Stimulated activated CD4-positive, alpha-beta T cell treated with anti-CD3 and anti-CD28 coated beads, TNF-alpha, amount 100 ng/mL, for 48 hours (primary cell): Measurements from ENCODE around the gene CACNG6.
A peak's percentile ranks its signal among the peaks of the same experiment; 100 is the strongest.

Experiments used
- DNase-seq, 3 donors: peaks; one replicate each; pipeline ENCODE4 v3.0.0-alpha.2; 2020; ENCODE audit warnings: low read depth in 3 of 3

Gene CACNG6

DNA sequence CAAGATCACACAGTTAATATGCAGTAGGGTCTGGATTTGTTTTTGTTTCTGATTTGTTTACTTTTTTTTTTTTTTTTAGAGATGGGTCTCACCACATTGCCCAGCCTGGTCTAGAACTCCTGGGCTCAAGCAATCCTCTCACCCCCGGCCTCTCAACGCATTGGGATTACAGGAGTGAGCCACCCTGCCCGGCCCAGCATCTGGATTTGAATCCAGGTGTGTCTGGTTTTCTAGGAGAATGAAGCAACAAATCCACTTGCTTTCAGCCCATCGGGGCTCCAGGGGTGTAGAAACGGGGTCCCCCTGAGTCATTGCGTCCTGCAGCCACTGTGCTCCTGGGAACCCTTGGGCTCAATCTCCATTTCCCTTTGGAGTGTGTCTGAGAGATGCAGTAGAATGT, 22.1 kb upstream of the CACNG6 start:
- DNase-seq = no peak

DNA sequence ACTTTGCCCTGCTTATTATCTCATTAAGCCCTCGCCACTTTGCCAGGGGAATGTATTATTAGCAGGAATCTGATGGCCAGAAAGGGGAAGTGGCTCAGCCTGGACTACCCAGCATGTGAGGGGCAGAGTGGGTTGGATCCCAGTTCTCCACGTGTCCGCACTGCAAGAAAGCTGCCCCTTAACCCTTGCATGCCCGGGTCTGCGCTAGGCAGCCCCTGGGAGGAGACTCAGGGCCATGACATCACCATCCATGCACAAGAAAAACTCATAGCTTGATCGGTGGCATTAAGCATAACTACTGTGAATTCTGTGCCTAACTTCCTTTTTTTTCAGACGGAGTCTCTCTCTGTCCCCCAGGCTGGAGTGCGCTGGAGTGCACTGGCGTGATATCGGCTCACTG, 19.8 kb upstream of the CACNG6 start:
- no peak for DNase-seq

DNA sequence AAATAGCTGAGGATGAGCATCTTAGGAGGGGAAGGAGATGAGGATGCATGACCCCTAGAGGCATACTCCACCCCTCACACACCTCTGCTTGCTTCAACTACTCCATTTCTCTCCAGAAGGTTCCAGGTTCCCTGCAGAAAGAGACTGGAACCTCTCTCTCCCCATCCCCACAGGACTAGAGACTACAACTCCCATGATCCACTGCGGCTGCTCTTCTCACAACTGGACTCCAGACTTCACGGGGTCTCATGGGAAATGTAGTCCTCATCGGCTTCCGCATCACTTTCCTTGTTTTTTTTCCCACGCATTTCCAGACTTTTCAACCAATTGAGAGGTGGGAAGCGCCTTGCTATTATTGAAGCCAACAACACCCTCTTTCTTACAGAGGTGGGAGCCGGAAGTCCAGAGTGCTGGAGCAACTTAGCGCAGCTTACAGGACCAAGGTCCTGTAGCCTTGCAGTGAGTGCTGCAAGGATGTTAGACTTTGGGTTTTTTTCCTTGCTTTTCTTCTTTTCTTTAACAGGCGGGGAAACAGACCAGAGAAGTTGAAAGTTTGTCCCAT, 13.9 kb upstream of the CACNG6 start:
- DNase-seq = peak; percentile 26 to 69 (median 39)

DNA sequence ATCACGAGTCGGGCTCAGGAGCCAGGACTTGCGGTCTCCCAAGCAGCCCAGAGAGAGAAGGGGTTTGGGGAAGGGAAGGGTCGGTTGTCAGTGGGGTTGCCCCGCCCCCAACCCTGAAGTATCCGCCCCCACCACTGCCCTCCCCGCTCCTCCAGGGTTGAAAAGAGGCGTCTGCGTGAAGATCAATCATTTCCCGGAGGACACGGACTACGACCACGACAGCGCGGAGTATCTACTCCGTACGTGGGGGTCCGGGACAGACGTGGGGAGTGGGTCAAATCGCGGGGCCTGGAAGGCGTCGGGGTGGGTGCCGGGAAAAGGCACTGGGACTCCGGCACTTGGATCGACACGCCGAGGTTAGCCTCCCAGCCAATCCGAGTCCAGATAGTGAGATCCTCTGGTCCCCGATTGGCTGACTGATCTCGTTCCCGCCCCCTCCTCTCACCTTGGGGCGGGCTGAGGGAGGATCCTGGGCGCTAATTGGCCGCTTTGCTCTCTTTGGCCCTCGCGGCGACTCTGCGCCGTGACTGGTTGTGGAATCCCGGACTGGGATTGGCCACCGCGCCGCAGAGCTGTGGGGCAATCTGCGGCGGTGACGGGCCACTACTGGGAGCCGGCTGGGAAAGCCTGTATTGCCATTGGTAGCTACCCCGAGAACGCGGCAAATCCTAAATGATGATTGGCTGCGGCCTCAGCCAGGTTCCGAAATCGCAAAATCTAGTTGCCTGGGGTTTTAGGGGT, 13.3 kb upstream of the CACNG6 start:
- peak; percentile 1 to 57 (median 29) for DNase-seq

DNA sequence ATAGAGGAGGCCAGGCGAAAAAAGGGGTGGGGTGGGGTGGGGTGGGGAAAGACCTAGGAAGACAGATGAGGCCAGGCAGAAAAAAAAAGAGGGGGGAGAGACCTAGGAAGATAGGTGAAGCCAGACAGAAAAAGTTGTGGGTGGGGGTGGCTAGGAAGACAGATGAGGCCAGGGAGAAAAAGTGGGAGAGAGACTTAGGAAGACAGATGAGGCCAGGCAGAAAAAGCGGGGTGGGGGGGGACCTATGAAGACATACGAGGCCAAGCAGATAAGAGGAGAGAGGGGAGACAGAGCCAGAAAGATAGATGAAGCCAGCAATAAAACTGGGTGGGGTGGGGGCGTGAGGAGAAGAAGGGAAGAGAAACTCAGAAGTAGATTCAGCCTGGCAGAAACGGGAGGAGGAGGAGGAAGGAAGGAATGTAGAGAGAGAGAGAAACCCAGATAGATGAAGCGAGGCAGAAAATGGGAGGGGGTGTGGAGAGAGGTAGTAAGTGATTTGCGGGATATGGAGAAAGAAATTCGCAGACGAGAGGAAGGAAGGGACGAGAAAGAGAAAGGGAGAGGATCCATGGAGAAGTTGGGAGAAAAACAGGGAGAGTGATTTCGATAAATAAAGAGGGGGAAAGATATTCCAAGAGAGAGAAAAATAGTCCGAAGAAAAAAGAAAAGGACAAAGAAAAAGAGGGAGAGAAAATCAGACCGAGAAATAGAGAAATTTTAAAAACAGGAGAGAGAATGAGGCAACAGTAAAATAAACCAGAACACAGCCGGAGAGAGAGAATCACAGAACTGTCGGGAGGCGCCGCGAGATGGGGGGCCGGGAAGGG, 12.2 kb upstream of the CACNG6 start:
- no peak for DNase-seq

DNA sequence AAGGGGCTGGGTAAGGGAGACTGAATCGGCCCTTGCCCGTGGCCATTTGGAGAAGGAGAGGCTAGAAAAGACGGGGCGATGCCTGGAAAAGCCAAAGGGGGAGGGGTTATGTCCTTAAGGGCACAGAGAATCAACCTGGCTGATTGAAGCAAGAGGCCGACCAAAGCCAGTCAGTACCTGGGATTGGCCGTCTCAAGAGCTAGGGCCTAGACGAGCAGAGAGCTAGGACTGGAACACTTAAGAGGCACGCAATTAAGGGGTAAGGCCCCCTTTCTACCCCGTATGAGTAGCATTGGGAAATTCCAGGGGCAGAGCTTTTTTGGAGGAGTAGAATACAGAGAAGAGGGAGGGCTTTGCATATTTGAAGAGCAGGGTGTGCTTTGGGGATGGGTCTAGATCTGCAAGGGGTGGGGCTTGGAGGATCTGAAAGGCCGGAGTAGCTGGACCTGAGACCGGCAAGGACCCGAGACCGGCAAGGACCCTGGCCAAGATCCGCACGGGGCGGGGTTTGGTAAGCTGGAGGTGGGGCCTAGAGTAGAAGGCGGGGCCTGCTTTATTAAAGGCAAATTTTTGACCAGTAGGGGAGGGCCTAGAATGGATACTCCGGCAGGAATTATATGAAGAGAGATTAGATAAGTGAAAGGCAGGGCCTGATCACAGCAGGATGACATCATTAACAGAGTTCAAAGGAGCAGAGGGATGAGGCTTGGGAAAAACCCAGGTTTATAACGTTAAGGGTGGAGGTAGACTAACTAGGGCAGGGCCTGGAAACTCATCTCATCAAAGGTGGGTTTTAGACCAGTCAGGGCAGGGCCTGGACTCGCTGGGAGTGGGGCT, 10.7 kb upstream of the CACNG6 start:
- no peak for DNase-seq

DNA sequence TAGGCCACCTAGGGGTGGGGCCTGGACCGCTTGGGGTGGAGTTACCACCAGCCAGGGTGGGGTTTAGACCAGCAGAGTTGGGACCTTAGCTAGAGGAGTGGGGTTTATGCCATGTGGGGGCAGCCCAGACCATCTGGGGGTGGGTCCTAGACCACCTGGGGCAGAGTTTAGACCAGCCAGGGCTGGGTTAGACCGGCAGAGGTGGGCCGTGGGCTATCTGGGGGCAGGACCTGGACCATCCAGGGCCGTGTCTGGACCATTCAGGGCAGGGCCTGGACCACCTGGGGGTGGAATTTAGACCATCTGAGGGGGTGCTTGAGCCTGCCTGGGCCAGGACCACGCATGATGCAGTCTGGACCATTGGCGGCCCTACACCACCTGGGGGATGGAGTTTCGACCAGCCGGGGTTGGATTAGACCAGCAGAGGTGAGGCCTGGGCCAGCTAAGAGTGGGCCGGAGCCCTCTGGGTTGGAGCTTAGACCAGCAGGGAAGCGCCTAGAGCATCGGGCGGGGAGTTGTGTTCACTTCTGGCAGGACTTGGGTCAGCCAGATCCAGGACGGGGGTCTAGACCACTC, 10.0 kb upstream of the CACNG6 start:
- DNase-seq = no peak

DNA sequence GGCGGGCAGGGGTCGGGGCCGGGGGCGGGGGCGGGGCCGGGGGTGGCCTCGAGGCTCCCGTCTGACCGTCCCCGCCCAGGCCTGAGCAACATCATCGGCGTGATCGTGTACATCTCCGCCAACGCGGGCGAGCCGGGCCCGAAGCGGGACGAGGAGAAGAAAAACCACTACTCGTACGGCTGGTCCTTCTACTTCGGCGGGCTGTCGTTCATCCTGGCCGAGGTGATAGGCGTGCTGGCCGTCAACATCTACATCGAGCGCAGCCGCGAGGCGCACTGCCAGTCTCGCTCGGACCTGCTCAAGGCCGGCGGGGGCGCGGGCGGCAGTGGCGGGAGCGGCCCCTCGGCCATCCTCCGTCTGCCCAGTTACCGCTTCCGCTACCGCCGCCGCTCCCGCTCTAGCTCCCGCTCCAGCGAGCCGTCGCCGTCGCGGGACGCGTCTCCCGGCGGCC, 9.4 kb upstream of the CACNG6 start:
- DNase-seq = no peak

DNA sequence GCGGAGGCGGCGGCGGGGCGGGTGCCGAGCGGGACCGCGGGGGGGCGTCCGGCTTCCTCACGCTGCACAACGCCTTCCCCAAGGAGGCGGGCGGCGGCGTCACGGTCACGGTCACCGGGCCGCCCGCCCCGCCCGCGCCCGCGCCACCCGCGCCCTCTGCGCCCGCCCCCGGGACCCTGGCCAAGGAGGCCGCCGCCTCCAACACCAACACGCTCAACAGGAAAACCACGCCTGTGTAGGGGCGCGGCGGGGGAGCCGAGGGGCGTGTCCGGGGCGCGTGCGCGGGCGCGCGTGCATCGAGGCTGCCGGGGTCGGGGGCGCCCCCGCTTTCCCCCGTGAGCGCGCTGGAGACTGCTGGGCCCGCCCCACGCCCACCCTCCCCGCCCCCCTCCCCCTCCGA, 8.8 kb upstream of the CACNG6 start:
- no peak for DNase-seq

DNA sequence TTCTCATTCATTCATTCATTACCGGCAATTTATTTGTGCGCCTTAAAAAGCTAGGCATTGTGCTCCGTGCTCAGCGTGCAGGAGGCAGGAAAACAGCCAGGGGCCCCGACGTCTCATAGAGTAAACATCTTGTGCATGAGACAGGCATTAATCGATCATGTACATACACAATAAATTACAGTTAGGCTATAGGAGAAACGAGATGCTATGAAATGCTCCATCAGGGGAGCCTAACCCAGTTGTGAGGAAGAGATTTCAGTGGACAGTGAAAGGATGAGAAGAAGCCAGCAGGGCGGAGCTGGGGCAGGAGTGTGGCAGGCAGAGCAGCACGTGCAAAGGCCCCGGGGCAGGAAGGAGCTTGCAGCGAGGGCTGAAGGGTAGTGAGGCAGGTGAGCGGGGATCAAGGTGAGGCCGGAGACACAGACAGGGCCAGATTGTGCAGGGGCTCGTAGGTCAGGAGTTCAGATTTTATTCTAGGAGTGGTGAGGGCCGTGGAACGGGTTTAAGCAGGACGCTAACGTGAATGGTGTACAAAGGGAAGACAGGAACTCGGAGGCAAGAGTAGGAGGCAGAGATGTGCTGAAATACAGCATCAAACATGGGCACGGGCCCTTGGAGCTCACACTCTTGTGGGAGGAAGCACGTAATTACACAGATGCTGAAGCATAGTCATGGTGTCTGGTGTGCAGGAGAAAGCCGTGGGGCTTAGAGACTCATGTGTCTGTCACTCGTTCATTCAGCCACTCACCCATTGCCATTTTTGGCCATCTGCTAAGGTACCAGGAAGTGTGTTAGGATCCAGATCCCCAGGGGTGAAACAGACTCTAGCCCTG, 7.8 kb upstream of the CACNG6 start:
- DNase-seq = no peak

DNA sequence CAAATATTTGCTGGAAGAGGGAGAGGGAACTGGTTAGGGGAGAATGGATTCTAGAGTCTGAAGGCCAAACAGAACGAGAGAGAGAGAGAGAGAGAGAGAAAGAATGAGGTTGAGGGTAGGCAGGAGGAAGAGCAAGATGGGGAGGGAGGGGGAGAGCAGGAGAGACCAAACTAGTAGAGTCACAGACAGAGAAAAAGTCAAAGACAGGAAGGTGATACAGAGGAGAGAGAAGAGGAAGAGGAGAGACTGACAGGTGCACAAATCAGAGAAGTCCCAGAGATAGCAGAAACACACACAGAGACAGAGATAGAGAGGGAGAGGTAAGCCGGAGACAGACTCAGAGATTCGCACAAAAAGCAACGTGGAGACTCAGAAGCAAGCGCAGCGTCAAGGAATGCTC, 5.6 kb upstream of the CACNG6 start:
- no peak for DNase-seq

DNA sequence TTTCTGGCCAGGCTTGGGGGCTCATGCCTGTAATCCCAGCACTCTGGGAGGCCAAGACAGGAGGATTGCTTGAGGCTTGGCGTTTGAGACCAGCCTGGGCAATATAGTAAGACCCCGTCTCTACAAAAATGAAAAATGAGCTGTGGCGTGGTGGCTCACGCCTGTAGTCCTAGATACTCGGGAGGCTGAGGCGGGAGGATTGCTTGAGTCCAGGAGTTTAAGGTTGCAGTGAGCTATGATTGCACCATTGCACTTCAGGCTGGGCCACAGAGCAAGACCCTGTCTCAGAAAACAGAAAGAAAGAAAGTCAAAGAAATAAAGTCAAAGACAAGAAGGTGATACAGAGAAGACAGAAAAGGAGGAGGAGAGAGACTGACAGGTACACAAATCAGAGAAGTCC, 2.5 kb upstream of the CACNG6 start:
- DNase-seq = no peak

DNA sequence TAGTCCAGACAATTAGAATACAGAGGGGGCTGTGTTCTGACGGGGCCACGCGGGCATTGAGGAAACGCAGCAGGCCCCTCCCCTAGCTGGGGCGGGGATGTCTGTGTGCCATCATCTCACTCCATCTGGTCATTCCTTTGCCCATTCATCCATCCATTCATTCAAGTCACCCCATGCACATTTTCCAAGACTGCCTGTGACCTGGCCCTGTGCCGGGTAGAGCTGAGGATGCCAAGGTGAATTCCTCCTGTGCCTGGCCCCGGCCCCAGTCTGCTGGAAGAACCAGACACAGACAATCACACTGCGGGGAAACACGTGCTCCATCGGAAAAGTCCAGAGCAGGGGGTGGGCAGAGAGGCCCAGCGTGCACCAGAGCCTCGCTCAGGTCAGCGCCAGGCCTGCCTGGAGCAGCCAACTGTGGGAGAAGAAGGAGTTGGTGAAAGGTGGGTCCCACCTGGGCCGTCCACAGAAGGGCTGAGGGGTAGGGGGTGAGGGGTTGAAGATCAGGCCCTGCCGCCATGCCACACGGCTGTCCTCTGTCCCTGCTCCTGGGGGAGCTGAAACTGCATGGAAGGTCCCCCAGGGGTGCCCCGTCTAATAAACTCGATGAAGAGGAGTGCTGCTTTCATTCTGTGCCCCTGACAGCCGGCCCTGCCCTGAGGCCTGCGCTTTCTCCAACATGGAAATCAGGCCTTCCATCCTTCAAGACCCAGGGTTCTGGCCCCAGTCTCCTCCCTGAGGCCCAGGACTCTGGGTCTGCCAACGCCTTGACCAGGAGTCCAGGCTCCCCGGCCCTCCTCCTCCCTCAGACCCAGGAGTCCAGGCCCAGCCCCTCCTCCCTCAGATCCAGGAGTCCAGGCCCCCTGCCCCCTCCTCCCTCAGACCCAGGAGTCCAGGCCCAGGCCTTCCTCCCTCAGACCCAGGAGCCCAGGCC, 1.6 kb upstream of the CACNG6 start:
- DNase-seq = no peak

DNA sequence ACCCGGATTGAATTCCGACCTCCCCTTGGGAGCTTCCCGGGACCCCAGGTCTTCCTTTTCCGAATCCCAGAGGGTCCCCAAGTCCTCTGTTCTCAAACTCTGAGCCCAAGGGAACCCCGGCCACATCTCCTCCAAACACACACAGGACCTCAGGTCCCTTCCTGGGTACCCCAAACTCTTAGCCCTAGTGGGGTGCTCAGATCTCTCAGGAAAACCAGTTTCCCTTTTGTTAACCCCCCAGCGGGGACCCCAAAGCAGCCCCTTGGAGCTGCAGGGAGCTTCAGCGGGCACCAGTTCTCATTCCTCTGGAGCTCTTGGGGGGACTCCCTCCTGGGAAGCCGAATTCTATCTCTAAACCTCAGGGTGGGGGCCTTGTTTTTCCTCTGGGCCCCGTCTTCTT, 774 bp downstream of the CACNG6 start:
- DNase-seq = no peak

DNA sequence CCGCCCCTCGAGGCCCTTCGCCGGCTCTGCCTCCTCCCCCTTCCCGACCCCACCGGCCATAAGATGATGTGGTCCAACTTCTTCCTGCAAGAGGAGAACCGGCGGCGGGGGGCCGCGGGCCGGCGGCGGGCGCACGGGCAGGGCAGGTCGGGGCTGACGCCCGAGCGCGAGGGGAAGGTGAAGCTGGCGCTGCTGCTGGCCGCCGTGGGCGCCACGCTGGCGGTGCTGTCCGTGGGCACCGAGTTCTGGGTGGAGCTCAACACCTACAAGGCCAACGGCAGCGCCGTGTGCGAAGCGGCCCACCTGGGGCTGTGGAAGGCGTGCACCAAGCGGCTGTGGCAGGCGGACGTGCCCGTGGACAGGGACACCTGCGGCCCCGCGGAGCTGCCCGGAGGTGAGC, 1.4 kb downstream of the CACNG6 start:
- no peak for DNase-seq

DNA sequence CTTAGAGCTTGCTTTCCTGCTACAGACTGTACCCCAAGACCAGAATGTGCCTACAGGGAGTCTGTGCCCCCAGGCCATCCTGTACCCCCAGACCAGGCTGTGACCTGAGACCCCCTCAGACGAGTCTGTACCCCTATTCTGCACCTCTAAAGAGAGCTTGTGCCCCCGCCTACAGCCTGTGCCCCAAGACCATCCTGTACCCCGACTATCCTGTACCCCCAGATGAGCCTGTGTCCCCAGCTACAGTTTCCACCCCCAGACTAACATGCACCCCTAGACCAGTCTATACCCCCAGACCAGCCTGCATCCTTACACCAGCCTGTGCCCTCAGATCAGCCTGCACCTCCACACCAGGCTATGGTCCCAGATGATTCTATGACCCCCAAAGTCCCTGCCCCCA, 2.0 kb downstream of the CACNG6 start:
- no peak for DNase-seq

DNA sequence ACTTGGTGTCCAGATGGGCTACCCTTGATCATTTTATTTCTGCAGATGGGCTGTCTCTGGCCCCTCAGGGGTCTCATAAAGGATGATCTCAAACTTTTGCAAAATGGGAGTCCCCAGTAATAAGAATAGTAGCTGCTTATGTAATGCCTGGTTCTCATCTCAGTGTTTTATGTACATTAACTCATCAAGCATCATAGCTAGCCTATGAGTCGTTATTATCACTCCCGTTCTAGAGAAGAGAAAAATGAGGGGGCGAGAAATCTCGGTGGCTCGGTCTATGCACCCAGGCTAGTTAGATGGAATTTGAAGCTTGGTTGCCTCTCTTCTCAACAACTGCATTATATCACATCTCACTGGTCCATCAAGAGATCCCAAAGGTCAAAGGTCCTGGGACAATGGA, 3.4 kb downstream of the CACNG6 start:
- no peak for DNase-seq

DNA sequence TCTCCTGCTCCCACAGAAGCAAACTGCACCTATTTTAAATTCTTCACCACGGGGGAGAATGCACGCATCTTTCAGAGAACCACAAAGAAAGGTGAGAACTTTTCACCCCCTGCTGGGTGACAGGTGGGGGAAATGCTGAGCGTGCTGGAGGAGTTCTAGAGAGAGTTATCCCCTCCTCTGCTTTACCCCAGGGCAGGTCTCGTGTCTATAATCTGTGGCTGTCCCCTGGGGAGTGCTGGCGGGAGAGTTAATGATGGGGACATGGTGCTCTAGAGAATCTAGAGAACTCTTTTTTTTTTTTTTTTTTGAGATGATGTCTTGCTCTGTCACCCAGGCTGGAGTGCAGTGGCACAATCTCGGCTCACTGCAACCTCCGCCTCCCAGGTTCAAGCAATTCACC, 6.8 kb downstream of the CACNG6 start:
- DNase-seq = no peak

DNA sequence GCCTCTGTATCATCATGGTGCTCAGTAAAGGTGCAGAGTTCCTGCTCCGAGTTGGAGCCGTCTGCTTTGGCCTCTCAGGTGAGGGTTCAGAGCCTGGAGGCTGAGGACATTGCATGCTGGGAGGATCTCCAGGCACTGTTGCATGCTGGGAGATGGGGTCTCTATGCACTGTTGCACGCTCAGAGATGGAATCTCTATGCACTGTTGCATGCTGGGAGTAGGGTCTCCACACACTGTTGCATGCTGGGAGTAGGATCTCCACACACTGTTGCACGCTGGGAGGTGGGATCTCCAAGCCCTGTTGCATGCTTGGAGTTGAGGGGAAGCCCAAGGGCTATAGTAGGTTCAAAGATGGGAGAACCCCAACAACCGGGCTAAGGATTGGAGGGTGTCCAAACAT, 8.3 kb downstream of the CACNG6 start:
- DNase-seq = no peak

DNA sequence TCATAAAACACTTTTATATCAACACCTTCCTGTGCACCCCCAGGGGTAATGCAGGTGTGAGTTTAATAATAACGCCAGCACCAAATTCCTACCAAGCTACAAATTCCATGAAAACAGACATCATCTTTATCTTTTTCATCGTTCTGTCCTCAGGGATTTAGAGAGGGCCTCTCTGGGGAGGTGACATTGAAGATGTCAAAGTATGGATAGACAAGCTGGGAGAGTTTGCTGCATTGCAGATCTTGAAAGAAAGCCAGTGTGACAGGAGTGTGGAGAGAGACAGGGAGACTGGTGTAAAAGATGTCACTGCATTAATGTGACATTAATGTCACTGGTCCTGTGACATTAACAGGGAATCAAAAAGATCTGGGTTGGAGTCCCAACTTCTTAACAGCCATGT, 10.1 kb downstream of the CACNG6 start:
- DNase-seq = no peak
